Activated naive CD4-positive, alpha-beta T cell treated with anti-CD3 and anti-CD28 coated beads, Interleukin-2, amount 50 U/mL, for 24 hours (primary cell): ENCODE results near the gene DUS3L.

Experiments
- H3K27ac Mint-ChIP-seq: one replicate; pipeline ENCODE4 v1.8.0; 2021; ENCODE audit warnings: mild to moderate bottlenecking, mixed read lengths
- H3K27me3 Mint-ChIP-seq: one replicate; pipeline ENCODE4 v1.8.0; 2021; ENCODE audit warnings: mixed read lengths
- H3K36me3 Mint-ChIP-seq: one replicate; pipeline ENCODE4 v1.8.0; 2021; ENCODE audit warnings: mixed read lengths
- H3K4me1 Mint-ChIP-seq: one replicate; pipeline ENCODE4 v1.8.0; 2021; ENCODE audit warnings: mixed read lengths
- H3K4me3 Mint-ChIP-seq: one replicate; pipeline ENCODE4 v1.8.0; 2021; ENCODE audit warnings: mild to moderate bottlenecking, mixed read lengths
- H3K9me3 Mint-ChIP-seq: one replicate; pipeline ENCODE4 v1.8.0; 2021; ENCODE audit warnings: mixed read lengths

Gene DUS3L

DNA sequence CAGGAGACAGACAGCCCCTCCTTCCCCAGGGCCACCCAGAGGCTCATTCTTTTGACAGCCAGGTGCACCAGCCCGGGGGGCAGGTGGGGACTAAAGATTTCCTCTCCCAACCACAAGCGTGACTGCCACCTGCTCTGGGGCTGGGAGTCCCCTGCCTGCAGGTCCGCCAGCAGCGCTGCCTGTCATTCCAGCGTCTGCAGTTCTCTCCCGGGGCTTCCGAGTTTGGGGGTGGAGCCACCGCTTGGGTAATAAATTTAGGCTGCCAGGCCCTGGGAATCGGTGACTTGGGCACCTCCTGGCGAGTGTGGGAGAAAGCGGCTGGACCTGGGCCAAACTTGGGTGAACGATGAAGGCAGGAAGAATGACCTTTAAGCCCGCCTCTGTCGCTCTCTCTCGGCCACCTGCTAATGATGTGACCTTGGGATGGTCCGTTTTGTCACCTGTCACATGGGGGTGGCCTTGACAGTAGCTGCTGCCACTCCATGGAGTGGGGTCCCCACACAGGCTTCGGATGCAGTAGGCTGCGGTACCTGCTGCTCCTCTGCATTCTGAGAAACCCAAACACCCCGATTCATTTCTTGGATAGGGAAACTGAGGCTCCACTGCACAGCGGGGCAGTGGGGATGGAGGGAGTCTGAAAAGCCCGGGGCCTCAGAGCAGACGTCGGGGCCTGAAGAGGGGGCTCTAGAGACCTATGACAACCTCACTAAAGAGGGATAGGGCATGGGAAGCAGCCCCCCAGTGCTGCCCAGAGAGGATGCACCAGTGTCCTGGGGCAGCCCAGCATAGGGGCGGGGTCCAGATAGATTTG lies 35.8 kb upstream of the DUS3L start:
- H3K4me3 Mint-ChIP-seq: peak overlapping the region; percentile 80
- no peaks in the 10 kb centered on the region for H3K27me3 Mint-ChIP-seq
- H3K4me1 Mint-ChIP-seq: peaks cover 8% of the 10 kb centered on the region
- H3K36me3 Mint-ChIP-seq: no peaks in the 10 kb centered on the region
- peak overlapping the region; percentile 87 for H3K27ac Mint-ChIP-seq
- no peaks in the 10 kb centered on the region for H3K9me3 Mint-ChIP-seq

DNA sequence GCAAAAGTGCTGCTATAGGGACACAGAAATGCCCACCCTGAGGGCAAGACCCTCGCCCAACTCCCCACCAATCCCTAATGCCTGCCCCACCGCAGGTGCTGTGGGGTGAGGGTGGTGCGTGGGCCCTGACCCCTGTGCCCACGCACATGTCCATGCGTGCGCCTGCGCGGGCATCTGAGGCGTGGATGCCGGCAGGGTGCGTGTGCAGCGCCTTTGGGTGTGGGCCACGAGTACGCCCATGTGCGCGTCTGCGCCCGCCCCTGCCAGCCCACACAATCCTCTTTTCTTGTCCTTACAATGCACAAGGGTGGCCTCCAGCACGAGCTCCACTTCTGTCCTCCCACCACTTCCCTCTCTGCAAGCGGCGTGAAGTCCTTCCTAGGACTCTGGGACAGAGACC lies 34.2 kb upstream of the DUS3L start:
- no peak overlapping the region for H3K4me3 Mint-ChIP-seq
- H3K4me1 Mint-ChIP-seq: peaks cover 8% of the 10 kb centered on the region
- no peaks in the 10 kb centered on the region for H3K36me3 Mint-ChIP-seq

DNA sequence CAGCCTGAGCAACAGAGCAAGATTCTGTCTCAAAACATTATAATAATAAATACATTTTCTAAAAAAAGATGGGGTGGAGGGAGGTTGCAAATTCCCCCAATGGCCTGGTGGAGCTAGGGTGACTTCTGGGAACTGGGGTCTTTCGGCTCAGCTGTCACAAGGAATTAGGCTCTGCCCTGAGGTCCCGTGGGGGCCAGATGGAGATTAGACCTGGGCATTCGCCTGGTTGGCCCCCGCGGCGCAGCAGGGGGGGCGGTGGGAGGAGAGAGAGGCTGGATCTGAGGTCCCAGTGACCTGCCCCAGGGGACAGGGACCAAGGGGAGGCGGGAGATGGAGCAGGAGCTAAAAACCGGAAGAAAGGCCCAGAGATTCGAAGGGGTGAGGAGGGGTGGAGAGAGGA lies 33.8 kb upstream of the DUS3L start:
- no peaks in the 10 kb centered on the region for H3K27me3 Mint-ChIP-seq
- H3K4me3 Mint-ChIP-seq: no peak overlapping the region
- no peaks in the 10 kb centered on the region for H3K9me3 Mint-ChIP-seq
- H3K36me3 Mint-ChIP-seq: no peaks in the 10 kb centered on the region
- H3K4me1 Mint-ChIP-seq: peaks cover 8% of the 10 kb centered on the region
- H3K27ac Mint-ChIP-seq: no peak overlapping the region

More for the DNA sequence above, 34.2 kb upstream of the DUS3L start:
- no peak overlapping the region for H3K27ac Mint-ChIP-seq
- H3K27me3 Mint-ChIP-seq: no peaks in the 10 kb centered on the region
- no peaks in the 10 kb centered on the region for H3K9me3 Mint-ChIP-seq

DNA sequence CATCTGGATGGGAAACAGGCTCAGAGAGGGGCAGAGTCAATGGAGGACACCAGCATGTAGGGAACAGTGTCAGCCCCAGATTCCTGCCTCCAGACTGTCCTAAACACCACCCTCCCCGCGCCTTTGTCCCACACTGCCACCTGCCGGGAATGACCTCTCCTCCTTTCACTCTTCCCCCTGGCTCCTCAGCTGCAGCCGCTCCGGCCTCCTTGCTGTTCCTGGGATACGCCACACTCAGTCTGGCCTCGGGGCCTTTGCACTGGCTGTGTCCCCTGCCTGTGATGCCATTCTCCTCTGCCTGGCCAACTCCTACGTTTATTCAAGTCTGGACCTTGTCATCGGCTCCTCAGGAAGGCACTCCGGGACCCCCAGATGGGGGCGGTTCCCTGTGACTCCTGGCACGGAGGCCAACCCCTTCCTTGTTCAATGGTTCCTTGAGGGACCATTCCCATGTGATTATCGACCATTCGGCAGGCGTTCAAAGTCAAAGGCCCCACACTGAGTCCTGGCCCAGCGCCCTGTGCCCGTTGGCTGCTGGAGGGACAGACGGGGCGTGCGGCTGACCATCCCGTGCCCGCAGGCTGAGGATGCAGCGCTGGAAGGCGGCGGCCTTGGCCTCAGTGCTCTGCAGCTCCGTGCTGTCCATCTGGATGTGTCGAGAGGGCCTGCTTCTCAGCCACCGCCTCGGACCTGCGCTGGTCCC lies 32.8 kb upstream of the DUS3L start:
- Mint-ChIP-seq H3K9me3 (no peaks in the 10 kb centered on the region), H3K36me3 (no peaks in the 10 kb centered on the region), H3K27me3 (no peaks in the 10 kb centered on the region), H3K4me3 (no peak overlapping the region), H3K27ac (no peak overlapping the region), H3K4me1 (peaks cover 8% of the 10 kb centered on the region)

DNA sequence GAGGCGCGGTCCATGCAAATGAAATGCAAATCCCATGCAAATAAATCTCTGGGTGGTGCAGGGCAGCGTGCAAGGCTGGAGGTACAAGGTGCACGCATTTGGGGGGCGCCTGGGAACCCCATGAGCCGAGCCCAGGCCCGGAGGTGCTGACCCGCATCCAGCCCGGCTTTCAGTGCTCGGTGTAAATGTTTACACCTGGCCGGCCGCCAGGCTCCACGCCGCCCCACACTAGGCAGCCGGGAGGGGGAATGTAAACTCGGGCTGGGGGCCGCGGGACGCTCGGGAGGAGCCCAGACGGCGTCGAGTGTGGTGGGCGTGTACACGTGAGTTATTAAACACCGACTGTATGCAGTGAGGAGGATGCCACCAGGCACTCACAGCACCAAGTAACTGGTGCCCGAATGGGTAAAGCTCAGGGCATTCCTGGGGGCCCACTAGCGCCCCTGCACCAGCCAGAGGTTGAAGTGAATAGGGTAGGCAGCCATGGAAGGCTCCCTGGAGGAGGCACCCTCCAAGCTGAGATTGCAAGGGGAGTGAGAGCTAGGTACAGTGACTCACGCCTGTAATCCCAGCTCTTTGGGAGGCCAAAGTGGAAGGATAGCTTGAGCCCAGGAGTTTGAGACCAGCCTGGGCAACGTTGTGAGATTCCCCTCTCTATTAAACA lies 31.4 kb upstream of the DUS3L start:
- Mint-ChIP-seq H3K9me3 (no peaks in the 10 kb centered on the region), H3K4me3 (no peak overlapping the region), H3K27me3 (no peaks in the 10 kb centered on the region), H3K36me3 (no peaks in the 10 kb centered on the region), H3K4me1 (peaks cover 5% of the 10 kb centered on the region), H3K27ac (no peak overlapping the region)

DNA sequence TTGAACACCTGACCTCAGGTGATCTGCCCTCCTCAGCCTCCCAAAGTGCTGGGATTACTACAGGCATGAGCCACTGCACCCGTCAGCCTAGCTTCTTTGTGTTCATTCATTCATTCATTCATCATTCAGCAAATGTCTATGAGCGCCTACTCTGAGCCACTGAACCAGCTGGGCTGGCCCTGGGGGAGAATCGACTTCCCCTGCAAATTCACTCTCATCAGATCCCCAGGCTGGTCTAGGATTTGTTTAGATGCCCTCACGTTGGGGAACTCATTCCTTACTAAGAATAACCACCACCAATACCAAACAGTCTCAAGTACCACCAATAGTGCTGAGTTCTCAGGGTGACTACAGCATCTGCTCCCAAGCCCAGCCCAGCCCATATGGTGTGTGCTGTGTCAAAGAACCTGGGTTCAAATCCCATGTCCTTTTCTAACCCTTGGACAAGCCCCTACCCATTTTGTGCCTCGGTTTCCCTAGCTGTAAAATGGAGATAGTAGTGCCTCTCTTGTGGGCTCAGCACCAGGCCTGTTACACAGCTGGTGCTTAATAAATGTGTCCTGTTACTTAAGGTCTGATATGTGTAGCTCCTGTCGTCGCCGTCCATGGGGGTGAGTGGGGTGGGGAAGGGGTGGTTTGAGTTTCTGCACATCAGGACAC lies 30.7 kb upstream of the DUS3L start:
- Mint-ChIP-seq H3K27ac (no peak overlapping the region), H3K36me3 (no peaks in the 10 kb centered on the region), H3K9me3 (no peaks in the 10 kb centered on the region)

DNA sequence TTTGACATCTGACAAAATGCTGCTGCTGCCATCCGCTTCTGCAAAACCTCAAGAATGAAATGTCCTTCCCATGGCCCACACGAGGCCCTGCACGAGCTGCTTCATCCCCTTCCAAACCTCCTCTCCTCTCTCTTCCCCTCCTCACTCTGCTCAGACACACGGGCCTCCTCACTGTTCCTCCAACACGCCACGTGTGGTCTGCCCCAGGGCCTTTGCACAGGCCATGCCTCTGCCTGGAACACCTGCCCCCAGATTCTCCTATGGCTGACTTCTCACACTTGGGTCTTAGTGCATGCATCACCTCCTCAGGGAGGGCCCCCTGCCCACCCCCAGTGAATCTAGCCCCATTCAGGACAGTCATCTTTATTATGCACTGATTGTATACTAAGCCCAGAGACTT lies 29.8 kb upstream of the DUS3L start:
- Mint-ChIP-seq H3K9me3 (no peaks in the 10 kb centered on the region), H3K27me3 (no peaks in the 10 kb centered on the region), H3K4me3 (no peak overlapping the region), H3K27ac (peak overlapping the region; percentile 84), H3K4me1 (no peaks in the 10 kb centered on the region), H3K36me3 (no peaks in the 10 kb centered on the region)

More for the DNA sequence above, 30.7 kb upstream of the DUS3L start:
- H3K4me1 Mint-ChIP-seq: no peaks in the 10 kb centered on the region
- H3K27me3 Mint-ChIP-seq: no peaks in the 10 kb centered on the region
- H3K4me3 Mint-ChIP-seq: no peak overlapping the region

DNA sequence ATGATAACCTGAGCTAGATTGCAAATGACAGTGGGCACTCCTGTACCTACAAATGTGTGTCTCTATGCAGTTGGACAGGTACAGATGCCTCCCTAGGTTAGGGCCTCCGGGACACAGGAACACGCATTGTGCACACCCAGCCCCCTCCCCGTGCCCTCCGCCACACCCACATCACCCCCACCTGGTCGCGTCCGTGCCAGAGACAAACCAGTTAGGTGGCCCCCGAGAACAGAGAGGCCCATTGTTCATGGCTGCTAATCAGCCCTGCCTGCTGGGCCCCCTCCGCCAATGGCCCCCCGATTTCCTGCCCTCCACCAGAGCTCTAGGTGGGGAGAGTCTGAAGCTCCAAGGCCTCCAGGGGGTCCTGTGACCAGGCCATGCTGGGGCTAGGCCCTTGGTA lies 27.6 kb upstream of the DUS3L start:
- H3K4me1 Mint-ChIP-seq: no peaks in the 10 kb centered on the region
- no peak overlapping the region for H3K4me3 Mint-ChIP-seq
- H3K9me3 Mint-ChIP-seq: no peaks in the 10 kb centered on the region
- H3K27ac Mint-ChIP-seq: no peak overlapping the region
- H3K36me3 Mint-ChIP-seq: no peaks in the 10 kb centered on the region
- H3K27me3 Mint-ChIP-seq: no peaks in the 10 kb centered on the region

DNA sequence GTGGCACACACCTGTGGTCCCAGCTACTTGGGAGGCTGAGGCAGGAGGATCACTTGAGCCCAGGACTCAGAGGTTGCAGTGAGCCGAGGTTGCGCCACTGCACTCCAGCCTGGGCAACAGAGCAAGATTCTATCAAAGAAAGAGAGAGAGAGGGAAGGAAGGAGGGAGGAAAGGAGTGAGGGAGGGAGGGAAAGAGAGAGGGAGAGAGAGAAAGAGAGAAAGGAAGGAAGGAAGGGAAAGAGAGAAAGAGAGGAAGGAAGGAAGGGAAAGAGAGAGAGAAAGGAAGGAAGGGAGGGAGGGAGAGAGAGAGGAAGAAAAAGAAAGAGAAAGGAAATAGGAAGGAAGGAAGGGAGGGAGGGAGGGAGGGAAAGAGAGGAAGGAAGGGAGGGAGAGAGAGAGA lies 26.3 kb upstream of the DUS3L start:
- H3K9me3 Mint-ChIP-seq: no peaks in the 10 kb centered on the region
- no peak overlapping the region for H3K4me3 Mint-ChIP-seq
- no peaks in the 10 kb centered on the region for H3K36me3 Mint-ChIP-seq
- H3K27ac Mint-ChIP-seq: no peak overlapping the region
- H3K4me1 Mint-ChIP-seq: no peaks in the 10 kb centered on the region
- no peaks in the 10 kb centered on the region for H3K27me3 Mint-ChIP-seq

DNA sequence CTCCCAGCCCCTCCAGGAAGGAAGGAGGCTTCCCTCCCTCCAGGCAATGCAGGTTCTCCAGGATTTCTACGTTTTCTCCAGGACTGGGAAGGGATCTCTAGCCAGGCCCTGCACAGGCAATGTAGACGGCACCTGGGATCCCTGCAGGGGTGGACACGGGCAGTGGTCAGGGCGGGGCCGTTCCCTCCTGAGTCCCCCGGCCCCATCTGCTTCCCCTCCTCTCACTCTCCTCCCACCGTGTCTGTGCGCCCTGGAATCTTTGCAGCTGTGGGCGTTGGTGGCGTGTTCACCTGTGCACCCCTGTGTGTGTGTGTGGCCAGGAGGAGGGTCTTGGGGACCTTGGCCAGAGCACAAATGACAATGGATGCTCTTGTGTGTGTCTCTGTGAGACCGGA lies 23.9 kb upstream of the DUS3L start:
- Mint-ChIP-seq H3K36me3 (no peaks in the 10 kb centered on the region), H3K9me3 (no peaks in the 10 kb centered on the region), H3K27ac (no peak overlapping the region), H3K27me3 (no peaks in the 10 kb centered on the region), H3K4me1 (no peaks in the 10 kb centered on the region), H3K4me3 (no peak overlapping the region)

DNA sequence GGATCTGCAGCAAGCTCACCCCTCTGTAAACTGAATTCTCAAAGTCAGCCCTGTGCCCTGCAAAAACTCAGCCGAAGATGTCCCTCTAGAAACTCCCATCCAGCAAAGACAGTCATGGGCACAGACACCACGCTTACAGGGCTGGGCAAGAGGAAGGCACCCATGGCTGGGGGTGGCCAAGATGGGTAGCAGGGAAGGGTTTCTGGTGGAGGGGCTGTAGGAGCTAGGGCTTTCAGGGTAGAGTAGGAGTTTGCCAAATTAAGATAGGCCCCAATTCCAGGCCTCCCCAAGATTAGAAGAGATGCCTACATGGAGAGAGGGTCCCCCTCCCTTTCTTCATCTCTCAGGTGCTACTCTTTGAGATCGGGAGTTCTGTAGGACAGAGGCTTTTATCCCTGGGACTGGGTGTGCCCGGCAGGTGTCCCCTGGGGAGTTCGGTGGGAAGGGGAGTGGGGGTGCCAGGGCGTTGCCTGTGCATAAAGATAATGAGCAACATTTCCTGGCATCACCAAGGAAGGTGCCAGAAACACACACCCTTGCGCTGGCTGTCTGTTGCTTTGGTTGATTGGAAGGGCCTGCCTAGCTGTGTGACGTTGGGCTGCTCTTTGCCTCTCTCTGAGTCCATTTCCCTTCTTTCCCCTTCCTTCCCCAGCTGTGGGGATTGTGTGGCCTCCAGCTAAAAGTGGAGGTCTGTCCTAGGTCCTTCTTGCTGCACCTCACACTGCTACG lies 23.3 kb upstream of the DUS3L start:
- no peaks in the 10 kb centered on the region for H3K4me1 Mint-ChIP-seq
- no peak overlapping the region for H3K27ac Mint-ChIP-seq
- no peaks in the 10 kb centered on the region for H3K27me3 Mint-ChIP-seq
- H3K4me3 Mint-ChIP-seq: no peak overlapping the region
- H3K36me3 Mint-ChIP-seq: no peaks in the 10 kb centered on the region
- no peaks in the 10 kb centered on the region for H3K9me3 Mint-ChIP-seq

DNA sequence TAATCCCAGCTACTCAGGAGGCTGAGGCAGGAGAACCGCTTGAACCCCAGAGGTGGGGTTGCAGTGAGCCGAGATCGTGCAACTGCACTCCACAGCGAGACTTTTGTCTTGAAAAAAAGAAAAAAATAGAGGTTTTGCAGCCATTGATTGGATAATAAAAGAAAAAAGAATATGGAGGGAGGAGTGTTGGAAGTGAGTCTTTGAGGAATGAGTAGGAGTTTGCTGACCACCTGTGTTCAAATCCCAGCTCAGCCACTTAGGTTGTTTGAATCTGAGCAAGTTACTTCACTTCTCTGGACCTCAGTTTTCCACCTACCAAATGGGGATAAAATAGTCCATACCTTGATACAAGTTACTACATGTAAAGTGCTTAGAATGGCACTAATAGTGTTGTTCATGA lies 20.2 kb upstream of the DUS3L start:
- Mint-ChIP-seq H3K4me3 (no peak overlapping the region), H3K36me3 (no peaks in the 10 kb centered on the region), H3K4me1 (no peaks in the 10 kb centered on the region), H3K27me3 (no peaks in the 10 kb centered on the region), H3K27ac (no peak overlapping the region), H3K9me3 (no peaks in the 10 kb centered on the region)

DNA sequence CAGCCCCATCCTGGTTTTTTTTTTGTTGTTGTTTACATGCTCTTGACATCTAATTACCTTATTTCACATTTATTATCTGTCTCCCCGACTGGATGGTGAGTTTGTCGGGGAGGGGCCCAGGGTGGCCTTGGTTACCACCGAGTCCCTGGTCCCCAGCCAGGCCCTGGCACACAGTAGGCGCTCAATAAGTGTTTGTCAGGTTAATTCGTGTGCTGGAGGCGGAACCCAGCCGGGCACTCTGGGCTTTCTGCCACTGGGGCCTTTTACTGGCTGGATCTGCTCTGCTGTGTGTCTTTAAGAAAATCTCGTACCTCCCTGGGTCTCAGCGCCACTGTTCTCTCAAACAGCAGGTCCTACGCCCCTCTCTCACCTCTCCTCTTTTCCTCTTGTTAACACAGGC lies 18.5 kb upstream of the DUS3L start:
- H3K9me3 Mint-ChIP-seq: no peaks in the 10 kb centered on the region
- H3K36me3 Mint-ChIP-seq: no peaks in the 10 kb centered on the region
- no peak overlapping the region for H3K27ac Mint-ChIP-seq
- H3K27me3 Mint-ChIP-seq: no peaks in the 10 kb centered on the region
- H3K4me1 Mint-ChIP-seq: peaks cover under 1% of the 10 kb centered on the region
- no peak overlapping the region for H3K4me3 Mint-ChIP-seq

DNA sequence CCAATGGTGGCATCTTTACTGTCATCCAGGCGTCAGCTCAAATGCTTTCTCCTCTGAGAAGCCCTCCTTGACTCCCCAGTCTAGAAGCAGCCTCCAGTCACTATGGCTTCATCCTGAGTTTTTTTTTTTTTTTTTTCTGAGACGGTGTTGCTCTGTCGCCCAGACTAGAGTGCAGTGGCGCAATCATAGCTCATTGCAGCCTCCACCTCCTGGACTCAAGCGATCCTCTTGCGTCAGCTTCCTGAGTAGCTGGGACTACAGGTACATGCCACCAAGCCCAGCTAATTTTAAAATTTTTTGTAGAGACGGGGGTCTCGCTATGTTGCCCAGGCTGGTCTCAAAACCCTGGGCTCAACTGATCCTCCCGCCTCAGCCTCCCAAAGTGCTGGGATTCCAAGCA lies 18.1 kb upstream of the DUS3L start:
- Mint-ChIP-seq H3K27me3 (no peaks in the 10 kb centered on the region), H3K36me3 (no peaks in the 10 kb centered on the region), H3K27ac (no peak overlapping the region), H3K4me1 (peaks cover 5% of the 10 kb centered on the region), H3K4me3 (no peak overlapping the region), H3K9me3 (no peaks in the 10 kb centered on the region)

DNA sequence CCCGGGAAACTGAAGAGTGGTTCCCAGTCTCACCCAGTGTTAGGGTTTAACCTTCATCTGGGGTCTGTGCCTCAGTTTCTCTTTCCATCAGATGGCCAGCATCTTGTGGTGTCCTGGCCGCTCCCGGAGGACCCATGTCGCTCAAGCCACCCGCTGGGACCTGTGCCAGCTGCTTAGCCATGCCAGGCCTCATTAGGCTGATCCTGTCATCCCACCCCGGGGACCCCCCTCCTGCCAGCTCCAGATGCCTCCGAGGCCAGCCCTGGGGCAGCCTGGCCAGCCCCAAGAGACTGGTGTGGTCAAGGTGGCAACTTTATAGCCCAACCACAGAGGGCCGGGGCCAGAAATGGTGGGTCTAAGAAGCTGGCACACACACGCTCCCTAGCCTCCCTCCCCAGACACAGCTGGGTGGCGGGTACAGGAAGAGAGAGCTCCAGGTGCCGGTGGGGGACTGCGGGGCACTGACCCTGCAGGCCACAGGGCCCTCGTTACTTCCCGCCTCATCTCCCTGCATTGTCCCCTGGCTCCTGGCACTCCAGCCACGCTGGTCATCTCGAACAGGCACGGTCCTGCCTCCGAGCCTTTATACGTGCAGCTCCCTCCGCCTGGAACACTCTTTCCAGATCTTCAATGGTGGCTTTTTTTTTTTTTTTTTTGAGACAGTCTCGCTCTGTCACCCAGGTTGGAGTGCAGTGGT lies 17.3 kb upstream of the DUS3L start:
- Mint-ChIP-seq H3K36me3 (no peaks in the 10 kb centered on the region), H3K4me3 (no peak overlapping the region), H3K4me1 (peaks cover 11% of the 10 kb centered on the region), H3K9me3 (no peaks in the 10 kb centered on the region), H3K27me3 (no peaks in the 10 kb centered on the region), H3K27ac (no peak overlapping the region)
